CD4-positive, alpha-beta T cell treated with Interleukin-4 for 4 hours (primary cell): ENCODE measurements around the gene CDO1.

Source experiments
- DNase-seq: peaks from one replicate; pipeline ENCODE4 v3.0.0-alpha.2; 2020

CDO1 gene

GRCh38 chr5:115816226-115817081, at the start of gene CDO1:
Gene CDO1 (minus strand): TSS chr5:115816659. CDS start chr5:115816397, 262 bp downstream.
- no peak for DNase-seq

- no peak for DNase-seq
Observed at GRCh38 chr5:115859378-115859777, 42.9 kb upstream of the CDO1 start.

GRCh38 chr5:115858396-115858795, 41.9 kb upstream of the CDO1 start:
- no peak for DNase-seq

GRCh38 chr5:115857626-115858349, 41.3 kb upstream of the CDO1 start:
- DNase-seq = peak; percentile 18

GRCh38 chr5:115857057-115857479, 40.6 kb upstream of the CDO1 start:
- no peak for DNase-seq

GRCh38 chr5:115855959-115856358, 39.5 kb upstream of the CDO1 start:
- DNase-seq = no peak

GRCh38 chr5:115854139-115854538, 37.7 kb upstream of the CDO1 start:
- DNase-seq = no peak

GRCh38 chr5:115850744-115851416, 34.4 kb upstream of the CDO1 start:
- no peak for DNase-seq

GRCh38 chr5:115849258-115849798, 32.9 kb upstream of the CDO1 start:
- no peak for DNase-seq

GRCh38 chr5:115847290-115847689, 30.8 kb upstream of the CDO1 start:
- no peak for DNase-seq

GRCh38 chr5:115844321-115844817, 27.9 kb upstream of the CDO1 start:
- DNase-seq = no peak

GRCh38 chr5:115843444-115844130, 27.1 kb upstream of the CDO1 start:
- no peak for DNase-seq

GRCh38 chr5:115842952-115843351, 26.5 kb upstream of the CDO1 start:
- DNase-seq = no peak

- no peak for DNase-seq
Observed at GRCh38 chr5:115842089-115842935, 25.9 kb upstream of the CDO1 start.

- peak; percentile 90 for DNase-seq
Observed at GRCh38 chr5:115841382-115842088, 25.1 kb upstream of the CDO1 start, which contains the start of the genes AP3S1 and ATG12. Gene AP3S1 (plus strand): TSS chr5:115841935. CDS start chr5:115842038, 103 bp downstream. Gene ATG12 (minus strand): TSS chr5:115841565. CDS start chr5:115841552, 13 bp downstream.

- no peak for DNase-seq
Observed at GRCh38 chr5:115840873-115841272, 24.4 kb upstream of the CDO1 start.

GRCh38 chr5:115838885-115839518, 22.5 kb upstream of the CDO1 start:
- DNase-seq = peak; percentile 75

- no peak for DNase-seq
Observed at GRCh38 chr5:115835481-115835880, 19.0 kb upstream of the CDO1 start.

- DNase-seq = peak; percentile 65
Observed at GRCh38 chr5:115831163-115831768, 14.8 kb upstream of the CDO1 start.

- DNase-seq = no peak
Observed at GRCh38 chr5:115829913-115830312, 13.5 kb upstream of the CDO1 start.
